ENCODE results near the gene ZBTB20.

ZBTB20 gene

DNA sequence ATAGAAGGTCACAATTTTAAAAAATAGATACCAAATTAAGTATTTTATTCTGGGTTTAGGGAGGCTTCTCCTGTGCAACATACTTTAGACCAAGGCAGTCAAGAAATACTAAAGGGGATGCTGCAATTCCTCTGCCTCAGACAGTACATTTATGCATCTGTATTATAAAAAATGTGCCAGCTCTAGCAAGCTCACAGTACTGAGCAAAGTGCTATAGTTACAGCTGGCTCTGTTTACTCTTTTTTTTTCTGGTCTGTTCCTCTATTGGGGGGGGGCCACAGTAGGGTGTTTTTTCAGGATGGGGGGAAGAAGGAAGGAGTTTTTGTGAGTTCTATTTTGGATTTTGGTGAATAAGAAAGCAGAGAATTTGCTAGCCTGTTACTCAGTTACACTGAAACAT, 668.3 kb downstream of the ZBTB20 start:
- no peak for DNase-seq (ENCODE audit: low read depth)

GRCh38 chr3:114476511-114476910, 670.6 kb downstream of the ZBTB20 start:
- DNase-seq (ENCODE audit: low read depth), result no peak

- DNase-seq (ENCODE audit: low read depth), result no peak
Measured at GRCh38 chr3:114471478-114471877, 675.6 kb downstream of the ZBTB20 start.

GRCh38 chr3:114469070-114469469, 678.0 kb downstream of the ZBTB20 start:
- DNase-seq (ENCODE audit: low read depth), result no peak

DNA sequence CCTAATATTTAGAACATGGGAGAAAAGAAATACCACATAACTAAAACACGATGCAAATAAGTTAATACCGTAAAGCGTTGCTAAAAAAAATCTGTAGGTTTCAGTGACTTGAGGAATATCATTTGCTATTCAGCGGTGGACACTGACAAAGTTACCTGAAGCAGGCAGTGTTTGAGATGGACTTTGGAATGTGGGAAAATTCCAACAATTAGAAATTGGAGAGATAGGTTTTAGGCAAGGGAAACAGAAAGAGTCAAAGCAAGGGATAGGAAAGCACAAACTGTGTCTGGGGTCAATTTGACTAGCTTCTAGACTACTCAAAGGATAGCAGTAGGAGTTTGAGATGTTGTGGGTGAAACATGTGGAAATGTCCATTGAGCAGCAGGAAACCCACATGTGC, 680.3 kb downstream of the ZBTB20 start:
- no peak for DNase-seq (ENCODE audit: low read depth)

DNA sequence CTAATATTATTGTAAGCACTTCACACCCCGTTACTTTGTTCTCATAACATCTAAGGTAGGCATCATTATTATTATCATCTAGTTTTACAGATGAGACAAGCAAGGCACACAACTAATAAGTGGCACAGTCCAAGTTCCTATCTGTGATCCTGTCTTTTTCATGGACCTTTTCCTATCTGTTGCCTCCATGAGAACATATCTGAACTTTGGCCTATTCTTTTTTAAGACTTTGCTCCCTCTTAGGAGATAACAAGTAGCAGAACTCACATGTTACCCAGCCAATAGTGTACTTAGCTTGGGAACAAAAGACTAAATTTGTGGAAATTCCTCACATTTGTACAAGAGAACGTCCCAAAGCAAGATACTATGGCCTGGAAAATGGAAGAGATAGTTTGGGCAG, 680.8 kb downstream of the ZBTB20 start:
- DNase-seq (ENCODE audit: low read depth), result no peak

DNA sequence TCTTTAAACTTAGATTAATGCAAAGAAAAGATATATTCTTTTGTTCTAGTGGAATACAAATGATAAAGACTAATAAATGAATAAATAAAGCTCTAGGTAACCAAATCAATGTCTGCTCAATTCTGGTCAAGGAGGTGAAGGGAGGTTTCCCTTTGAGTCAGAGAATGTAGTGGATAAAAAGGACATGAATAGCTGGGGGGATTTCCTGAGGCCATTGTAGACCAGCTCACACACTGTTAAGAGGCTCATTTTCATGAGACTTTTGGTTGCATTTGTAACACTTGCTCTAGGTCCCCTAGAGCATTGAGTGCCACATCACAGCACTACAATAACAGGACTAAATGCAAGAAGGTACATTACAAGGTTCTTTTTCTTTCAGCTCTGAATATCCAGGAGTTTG, 682.5 kb downstream of the ZBTB20 start:
- DNase-seq (ENCODE audit: low read depth), result no peak

GRCh38 chr3:114462750-114463149, 684.3 kb downstream of the ZBTB20 start:
- DNase-seq (ENCODE audit: low read depth), result no peak

DNA sequence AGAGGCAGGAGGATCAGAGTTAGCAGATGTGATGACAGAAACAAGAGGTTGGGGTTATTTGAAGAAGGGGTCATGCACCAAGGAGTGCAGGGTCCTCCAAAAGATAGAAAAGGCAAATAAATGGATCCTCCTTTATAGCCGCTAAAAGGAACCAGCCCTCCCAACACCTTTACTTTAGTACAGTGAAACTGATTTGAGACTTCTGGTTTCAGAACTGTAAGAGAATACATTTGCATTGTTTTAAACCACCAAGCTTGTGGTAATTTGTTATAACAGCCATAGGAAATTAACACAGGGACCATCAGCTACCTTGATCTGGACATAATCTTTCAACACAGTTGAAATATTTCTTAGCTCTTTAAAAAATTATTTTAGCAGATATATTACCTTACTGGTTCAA, 686.6 kb downstream of the ZBTB20 start:
- no peak for DNase-seq (ENCODE audit: low read depth)

DNA sequence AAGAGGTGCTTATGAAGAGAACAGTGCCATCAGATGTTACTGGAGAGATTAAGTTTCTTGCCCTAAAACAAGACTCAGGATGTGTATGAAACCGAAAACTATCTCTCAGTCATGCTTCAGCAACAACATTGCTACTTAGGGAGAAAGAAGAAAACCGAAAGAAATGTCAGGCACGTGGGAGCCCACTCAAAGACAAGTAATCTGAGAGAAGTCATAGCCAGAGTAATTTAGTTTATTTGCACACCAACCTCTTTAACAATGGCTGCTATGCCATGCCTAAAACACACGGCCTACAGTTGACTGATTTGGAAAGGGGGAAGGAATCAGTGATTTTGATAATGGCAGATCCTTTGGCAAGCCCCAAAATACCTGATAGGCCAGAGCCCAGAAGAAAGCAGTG, 690.3 kb downstream of the ZBTB20 start:
- DNase-seq (ENCODE audit: low read depth), result no peak

DNA sequence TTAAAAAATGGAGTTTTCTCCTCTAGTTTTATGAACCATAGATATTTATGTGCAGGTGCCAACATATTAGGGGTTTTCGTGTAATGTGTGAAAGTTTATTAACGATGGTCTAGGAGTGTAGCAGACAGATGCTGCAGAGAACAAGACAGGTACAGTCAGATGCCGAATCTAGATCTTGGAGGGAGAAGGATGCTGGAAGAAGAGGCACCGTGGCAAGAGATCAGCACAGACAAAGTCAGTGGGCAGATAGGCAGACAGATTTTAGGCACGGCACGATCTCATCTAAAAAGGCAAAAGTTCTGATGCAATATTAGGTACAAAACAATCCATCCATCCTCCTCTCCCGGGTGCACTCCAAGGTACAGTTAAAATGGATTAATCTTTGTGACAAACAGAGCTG, 691.7 kb downstream of the ZBTB20 start:
- DNase-seq (ENCODE audit: low read depth), result no peak

DNA sequence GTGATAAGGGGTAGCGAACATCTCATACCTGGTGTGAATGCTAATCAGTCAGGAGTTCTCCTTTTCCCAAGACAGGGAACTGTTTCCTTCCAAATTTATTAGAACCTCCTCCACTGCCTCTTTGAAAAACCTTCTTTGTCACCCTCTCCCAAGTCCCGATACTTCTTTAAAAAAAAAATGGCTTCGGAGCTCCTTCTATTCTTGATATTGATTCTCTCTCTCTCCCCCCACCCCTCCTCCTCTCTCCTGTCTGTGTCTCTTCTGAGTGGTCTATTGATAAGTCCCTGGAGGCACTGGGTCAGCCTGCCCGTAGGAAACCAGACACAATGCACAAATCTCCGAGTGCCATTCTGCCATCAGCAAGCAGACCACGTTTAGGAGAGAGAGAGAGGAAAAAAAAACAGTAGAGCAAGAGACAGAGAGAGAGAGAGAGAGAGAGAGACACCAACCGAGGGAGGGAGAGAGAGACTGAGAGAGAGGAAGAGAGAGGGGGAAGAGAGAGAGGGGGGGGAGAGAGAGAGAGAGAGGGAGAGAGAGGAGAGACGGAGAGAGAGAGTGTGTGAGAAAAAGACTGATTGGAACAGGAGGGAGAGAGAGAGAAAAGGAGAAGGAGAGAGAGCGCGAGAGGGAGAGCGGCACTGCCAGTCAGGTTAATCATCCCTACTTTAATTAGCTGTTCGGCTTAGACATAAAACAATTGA, 692.4 kb downstream of the ZBTB20 start:
- DNase-seq (ENCODE audit: low read depth), result no peak

GRCh38 chr3:114453361-114453780, 693.7 kb downstream of the ZBTB20 start:
- no peak for DNase-seq (ENCODE audit: low read depth)

- no peak for DNase-seq (ENCODE audit: low read depth)
Measured at GRCh38 chr3:114452937-114453336, 694.2 kb downstream of the ZBTB20 start.

DNA sequence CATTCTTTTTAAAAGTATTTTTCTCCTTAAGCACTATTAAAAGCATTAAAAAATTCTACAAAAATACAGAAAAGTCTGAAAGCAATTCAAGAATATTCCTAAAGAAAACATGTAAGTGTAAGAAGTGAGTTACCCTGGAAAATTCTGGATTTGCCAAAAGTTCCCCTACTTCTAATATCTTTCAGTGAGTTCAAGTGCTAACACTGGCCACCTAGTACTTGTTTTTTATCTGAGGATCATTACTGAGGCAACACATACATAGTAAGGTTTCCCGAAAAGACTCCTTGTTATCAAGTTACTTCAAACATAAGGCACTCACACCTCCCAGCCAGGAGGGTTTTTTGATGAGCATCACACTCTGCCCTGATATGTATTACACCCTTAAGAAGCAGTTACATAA, 694.8 kb downstream of the ZBTB20 start:
- no peak for DNase-seq (ENCODE audit: low read depth)

DNA sequence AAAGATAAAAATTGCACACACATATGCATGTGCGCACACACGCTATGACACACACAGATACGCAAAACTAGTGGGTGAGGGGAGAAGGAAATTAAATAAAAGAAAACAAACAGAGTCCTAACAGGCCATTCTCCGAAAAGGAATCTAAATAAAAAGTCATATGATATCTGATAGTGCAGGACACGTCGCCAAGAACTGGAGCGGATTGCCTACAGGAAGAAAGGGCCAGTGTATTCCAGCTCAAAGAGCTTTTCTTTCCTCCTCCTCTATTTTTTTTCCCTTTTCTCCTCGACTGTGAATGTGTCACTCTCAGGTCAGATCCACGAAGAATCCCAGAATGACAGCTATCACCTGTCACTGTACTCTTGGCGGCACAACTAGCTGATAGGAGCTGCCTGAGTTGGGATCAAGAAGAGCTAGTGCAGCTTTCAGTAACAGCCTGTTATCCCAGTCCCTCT, 695.5 kb downstream of the ZBTB20 start:
- DNase-seq (ENCODE audit: low read depth), result no peak

DNA sequence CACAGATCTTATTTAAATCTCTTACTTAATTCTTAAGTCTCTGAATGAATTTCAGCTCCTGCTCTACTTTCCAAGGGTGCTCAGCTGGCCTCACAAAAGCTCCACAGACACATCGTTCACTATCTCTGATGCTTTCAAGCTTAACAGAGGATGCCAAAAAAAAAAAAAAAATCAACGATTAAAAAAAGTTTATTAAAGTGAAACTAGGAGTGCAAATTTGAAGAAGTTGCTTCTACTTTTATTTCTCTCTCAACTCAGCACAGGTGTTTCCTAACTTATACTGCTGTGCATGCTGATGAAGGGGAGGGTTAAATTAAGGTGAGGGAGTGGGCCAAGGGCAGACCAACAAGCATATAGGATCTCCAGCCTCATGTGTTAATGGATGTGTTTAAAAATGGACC, 696.0 kb downstream of the ZBTB20 start:
- no peak for DNase-seq (ENCODE audit: low read depth)

DNA sequence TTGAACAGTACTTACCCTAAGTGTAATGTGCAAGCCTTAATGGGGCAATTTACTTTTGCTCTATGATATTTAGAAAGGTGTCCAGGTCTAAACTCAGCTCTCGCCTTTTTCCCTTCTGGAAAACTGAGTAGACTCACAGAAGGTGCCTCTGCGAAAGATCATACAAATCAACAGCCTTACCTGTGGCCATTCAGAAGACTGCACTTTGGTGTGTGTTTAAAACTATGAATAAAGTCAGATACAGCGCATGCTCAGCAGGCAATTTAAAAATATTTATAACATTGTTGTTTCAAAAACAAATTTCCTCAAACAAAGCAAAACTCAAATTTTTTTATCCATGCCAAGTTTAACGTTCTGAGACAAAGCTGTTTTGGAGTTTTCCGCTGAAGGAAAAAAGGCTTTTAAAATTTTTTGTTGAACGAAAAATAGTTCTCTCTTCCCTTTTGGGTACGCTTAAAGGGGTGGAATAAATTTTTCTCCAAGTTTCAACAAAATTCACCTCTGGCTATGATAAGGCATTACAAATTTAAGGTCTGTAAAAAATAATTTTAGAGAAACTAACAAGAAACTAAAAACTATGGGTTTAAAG, 697.0 kb downstream of the ZBTB20 start:
- no peak for DNase-seq (ENCODE audit: low read depth)

- DNase-seq (ENCODE audit: low read depth), result no peak
Measured at GRCh38 chr3:114449271-114450007, 697.6 kb downstream of the ZBTB20 start.

- no peak for DNase-seq (ENCODE audit: low read depth)
Measured at GRCh38 chr3:114447950-114448479, 699.1 kb downstream of the ZBTB20 start.

DNA sequence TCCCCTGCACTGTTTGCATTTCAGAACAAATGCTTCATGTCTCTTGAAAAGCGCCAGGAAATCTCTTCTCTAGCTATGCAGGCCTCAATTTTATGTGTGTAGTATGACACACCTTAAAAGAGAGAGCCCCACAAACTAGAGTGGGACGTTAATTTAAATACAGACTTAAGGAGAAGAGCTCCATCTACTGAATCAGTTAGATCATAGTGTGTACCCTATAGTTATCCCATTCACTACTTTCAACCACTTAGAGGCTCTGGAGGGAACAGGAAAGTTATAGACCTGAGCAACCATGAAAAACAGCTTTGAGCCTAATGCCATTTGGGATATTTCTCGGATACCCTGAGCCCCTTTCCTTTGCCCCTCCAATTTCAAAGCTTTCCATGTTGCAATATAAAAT, 699.5 kb downstream of the ZBTB20 start:
- DNase-seq (ENCODE audit: low read depth), result no peak

GRCh38 chr3:114446600-114446999, 700.5 kb downstream of the ZBTB20 start:
- no peak for DNase-seq (ENCODE audit: low read depth)

GRCh38 chr3:114445233-114445632, 701.9 kb downstream of the ZBTB20 start:
- no peak for DNase-seq (ENCODE audit: low read depth)
